ENCODE results near the gene POU3F3. TPM values are rescaled to one million over a fixed set of nuclear protein-coding genes. Genes with fewer than 3 reads are reported as not detected.

POU3F3 gene
- polyA plus RNA-seq, 2 donors, result 0.07 to 0.08 TPM

GRCh38 chr2:104846786-104847585, 6.9 kb upstream of the POU3F3 start:
- Histone ChIP-seq H3K4me3 (ENCODE audit: low read depth in 1 of 2, low read length in 2 of 2) (no peak overlapping the region), H3K9me3 (ENCODE audit: control insufficient read depth in 2 of 2, insufficient read depth in 1 of 2, low read depth in 1 of 2, low read length in 1 of 2) (peaks cover 0 to 11% of the 10 kb centered on the region in 2 donors), H3K36me3 (ENCODE audit: control insufficient read depth in 2 of 2, insufficient read depth in 2 of 2, low read length in 1 of 2) (no peaks in the 10 kb centered on the region), H3K4me1 (ENCODE audit: control insufficient read depth in 2 of 2, insufficient read depth in 2 of 2, low read length in 1 of 2) (peaks cover 3 to 4% of the 10 kb centered on the region in 2 donors), H3K27me3 (ENCODE audit: control insufficient read depth in 1 of 2, insufficient read depth in 2 of 2, low read length in 2 of 2) (peaks cover 29 to 41% of the 10 kb centered on the region in 2 donors), H3K27ac (ENCODE audit: low read depth in 2 of 2, low read length in 1 of 2) (no peak overlapping the region)
- WGBS, 2 donors, result 21 to 30% methylated on average over 9 of the region's 9 CpGs

- Histone ChIP-seq H3K4me1 (ENCODE audit: control insufficient read depth in 2 of 2, insufficient read depth in 2 of 2, low read length in 1 of 2) (peaks cover 3 to 6% of the 10 kb centered on the region in 2 donors), H3K36me3 (ENCODE audit: control insufficient read depth in 2 of 2, insufficient read depth in 2 of 2, low read length in 1 of 2) (no peaks in the 10 kb centered on the region), H3K27me3 (ENCODE audit: control insufficient read depth in 1 of 2, insufficient read depth in 2 of 2, low read length in 2 of 2) (peaks cover 29 to 43% of the 10 kb centered on the region in 2 donors), H3K27ac (ENCODE audit: low read depth in 2 of 2, low read length in 1 of 2) (no peak overlapping the region), H3K9me3 (ENCODE audit: control insufficient read depth in 2 of 2, insufficient read depth in 1 of 2, low read depth in 1 of 2, low read length in 1 of 2) (peaks cover 0 to 11% of the 10 kb centered on the region in 2 donors), H3K4me3 (ENCODE audit: low read depth in 1 of 2, low read length in 2 of 2) (no peak overlapping the region)
- WGBS, 2 donors, result 17 to 24% methylated on average over 5 of the region's 5 CpGs
Measured at GRCh38 chr2:104847586-104848160, 6.2 kb upstream of the POU3F3 start.

GRCh38 chr2:104848526-104848925, 5.4 kb upstream of the POU3F3 start:
- peaks cover 21 to 38% of the 10 kb centered on the region in 2 donors for H3K27me3 ChIP-seq (ENCODE audit: control insufficient read depth in 1 of 2, insufficient read depth in 2 of 2, low read length in 2 of 2)
- H3K9me3 ChIP-seq (ENCODE audit: control insufficient read depth in 2 of 2, insufficient read depth in 1 of 2, low read depth in 1 of 2, low read length in 1 of 2), result peaks cover 0 to 5% of the 10 kb centered on the region in 2 donors
- H3K4me3 ChIP-seq (ENCODE audit: low read depth in 1 of 2, low read length in 2 of 2), result no peak overlapping the region
- no peak overlapping the region for H3K27ac ChIP-seq (ENCODE audit: low read depth in 2 of 2, low read length in 1 of 2)
- peaks cover 4 to 6% of the 10 kb centered on the region in 2 donors for H3K4me1 ChIP-seq (ENCODE audit: control insufficient read depth in 2 of 2, insufficient read depth in 2 of 2, low read length in 1 of 2)
- no peaks in the 10 kb centered on the region for H3K36me3 ChIP-seq (ENCODE audit: control insufficient read depth in 2 of 2, insufficient read depth in 2 of 2, low read length in 1 of 2)
- WGBS, 2 donors, result 20 to 31% methylated on average over 4 of the region's 4 CpGs

GRCh38 chr2:104849101-104849500, 4.8 kb upstream of the POU3F3 start:
- H3K27me3 ChIP-seq (ENCODE audit: control insufficient read depth in 1 of 2, insufficient read depth in 2 of 2, low read length in 2 of 2), result peaks cover 21 to 39% of the 10 kb centered on the region in 2 donors
- H3K9me3 ChIP-seq (ENCODE audit: control insufficient read depth in 2 of 2, insufficient read depth in 1 of 2, low read depth in 1 of 2, low read length in 1 of 2), result peaks cover 0 to 8% of the 10 kb centered on the region in 2 donors
- no peak overlapping the region for H3K4me3 ChIP-seq (ENCODE audit: low read depth in 1 of 2, low read length in 2 of 2)
- H3K27ac ChIP-seq (ENCODE audit: low read depth in 2 of 2, low read length in 1 of 2), result no peak overlapping the region
- no peaks in the 10 kb centered on the region for H3K36me3 ChIP-seq (ENCODE audit: control insufficient read depth in 2 of 2, insufficient read depth in 2 of 2, low read length in 1 of 2)
- peaks cover 6 to 8% of the 10 kb centered on the region in 2 donors for H3K4me1 ChIP-seq (ENCODE audit: control insufficient read depth in 2 of 2, insufficient read depth in 2 of 2, low read length in 1 of 2)
- WGBS, 2 donors, result 17 to 26% methylated on average over 1 of the region's 1 CpG

GRCh38 chr2:104849618-104850141, 4.2 kb upstream of the POU3F3 start:
- Histone ChIP-seq H3K4me3 (ENCODE audit: low read depth in 1 of 2, low read length in 2 of 2) (no peak overlapping the region), H3K4me1 (ENCODE audit: control insufficient read depth in 2 of 2, insufficient read depth in 2 of 2, low read length in 1 of 2) (peaks cover 2 to 9% of the 10 kb centered on the region in 2 donors), H3K27me3 (ENCODE audit: control insufficient read depth in 1 of 2, insufficient read depth in 2 of 2, low read length in 2 of 2) (peaks cover 21 to 37% of the 10 kb centered on the region in 2 donors), H3K36me3 (ENCODE audit: control insufficient read depth in 2 of 2, insufficient read depth in 2 of 2, low read length in 1 of 2) (no peaks in the 10 kb centered on the region), H3K9me3 (ENCODE audit: control insufficient read depth in 2 of 2, insufficient read depth in 1 of 2, low read depth in 1 of 2, low read length in 1 of 2) (peaks cover 0 to 6% of the 10 kb centered on the region in 2 donors), H3K27ac (ENCODE audit: low read depth in 2 of 2, low read length in 1 of 2) (no peak overlapping the region)
- 6 to 7% methylated on average over 7 of the region's 7 CpGs for WGBS, 2 donors

- Histone ChIP-seq H3K36me3 (ENCODE audit: control insufficient read depth in 2 of 2, insufficient read depth in 2 of 2, low read length in 1 of 2) (no peaks in the 10 kb centered on the region), H3K27ac (ENCODE audit: low read depth in 2 of 2, low read length in 1 of 2) (no peak overlapping the region), H3K27me3 (ENCODE audit: control insufficient read depth in 1 of 2, insufficient read depth in 2 of 2, low read length in 2 of 2) (peaks cover 19 to 34% of the 10 kb centered on the region in 2 donors), H3K4me3 (ENCODE audit: low read depth in 1 of 2, low read length in 2 of 2) (no peak overlapping the region), H3K9me3 (ENCODE audit: control insufficient read depth in 2 of 2, insufficient read depth in 1 of 2, low read depth in 1 of 2, low read length in 1 of 2) (peaks cover 2 to 6% of the 10 kb centered on the region in 2 donors), H3K4me1 (ENCODE audit: control insufficient read depth in 2 of 2, insufficient read depth in 2 of 2, low read length in 1 of 2) (peaks cover 6 to 9% of the 10 kb centered on the region in 2 donors)
- WGBS, 2 donors, result 10 to 16% methylated on average over 9 of the region's 9 CpGs
Measured at GRCh38 chr2:104850361-104851290, 3.3 kb upstream of the POU3F3 start.

- WGBS, 2 donors, result 5 to 8% methylated on average over 29 of the region's 29 CpGs
Measured at GRCh38 chr2:104851291-104852089, 2.4 kb upstream of the POU3F3 start.

GRCh38 chr2:104852090-104852666, 1.7 kb upstream of the POU3F3 start:
- Histone ChIP-seq H3K4me3 (ENCODE audit: low read depth in 1 of 2, low read length in 2 of 2) (peak overlapping the region in 1 of 2 donors; percentile 35), H3K27ac (ENCODE audit: low read depth in 2 of 2, low read length in 1 of 2) (no peak overlapping the region), H3K9me3 (ENCODE audit: control insufficient read depth in 2 of 2, insufficient read depth in 1 of 2, low read depth in 1 of 2, low read length in 1 of 2) (peaks cover 4 to 12% of the 10 kb centered on the region in 2 donors), H3K27me3 (ENCODE audit: control insufficient read depth in 1 of 2, insufficient read depth in 2 of 2, low read length in 2 of 2) (peaks cover 17 to 43% of the 10 kb centered on the region in 2 donors), H3K36me3 (ENCODE audit: control insufficient read depth in 2 of 2, insufficient read depth in 2 of 2, low read length in 1 of 2) (no peaks in the 10 kb centered on the region), H3K4me1 (ENCODE audit: control insufficient read depth in 2 of 2, insufficient read depth in 2 of 2, low read length in 1 of 2) (peaks cover 11 to 17% of the 10 kb centered on the region in 2 donors)
- 3 to 4% methylated on average over 39 of the region's 39 CpGs for WGBS, 2 donors

More at GRCh38 chr2:104851291-104852089, 2.4 kb upstream of the POU3F3 start:
- Histone ChIP-seq H3K4me1 (ENCODE audit: control insufficient read depth in 2 of 2, insufficient read depth in 2 of 2, low read length in 1 of 2) (peaks cover 6 to 14% of the 10 kb centered on the region in 2 donors), H3K4me3 (ENCODE audit: low read depth in 1 of 2, low read length in 2 of 2) (peak overlapping the region in 1 of 2 donors; percentile 2), H3K27ac (ENCODE audit: low read depth in 2 of 2, low read length in 1 of 2) (no peak overlapping the region), H3K9me3 (ENCODE audit: control insufficient read depth in 2 of 2, insufficient read depth in 1 of 2, low read depth in 1 of 2, low read length in 1 of 2) (peaks cover 4 to 11% of the 10 kb centered on the region in 2 donors), H3K36me3 (ENCODE audit: control insufficient read depth in 2 of 2, insufficient read depth in 2 of 2, low read length in 1 of 2) (no peaks in the 10 kb centered on the region), H3K27me3 (ENCODE audit: control insufficient read depth in 1 of 2, insufficient read depth in 2 of 2, low read length in 2 of 2) (peaks cover 14 to 37% of the 10 kb centered on the region in 2 donors)
